ENCODE measurements around the gene IPPK.
A peak's percentile ranks its signal among the peaks of the same experiment; 100 is the strongest.

IPPK gene

DNA sequence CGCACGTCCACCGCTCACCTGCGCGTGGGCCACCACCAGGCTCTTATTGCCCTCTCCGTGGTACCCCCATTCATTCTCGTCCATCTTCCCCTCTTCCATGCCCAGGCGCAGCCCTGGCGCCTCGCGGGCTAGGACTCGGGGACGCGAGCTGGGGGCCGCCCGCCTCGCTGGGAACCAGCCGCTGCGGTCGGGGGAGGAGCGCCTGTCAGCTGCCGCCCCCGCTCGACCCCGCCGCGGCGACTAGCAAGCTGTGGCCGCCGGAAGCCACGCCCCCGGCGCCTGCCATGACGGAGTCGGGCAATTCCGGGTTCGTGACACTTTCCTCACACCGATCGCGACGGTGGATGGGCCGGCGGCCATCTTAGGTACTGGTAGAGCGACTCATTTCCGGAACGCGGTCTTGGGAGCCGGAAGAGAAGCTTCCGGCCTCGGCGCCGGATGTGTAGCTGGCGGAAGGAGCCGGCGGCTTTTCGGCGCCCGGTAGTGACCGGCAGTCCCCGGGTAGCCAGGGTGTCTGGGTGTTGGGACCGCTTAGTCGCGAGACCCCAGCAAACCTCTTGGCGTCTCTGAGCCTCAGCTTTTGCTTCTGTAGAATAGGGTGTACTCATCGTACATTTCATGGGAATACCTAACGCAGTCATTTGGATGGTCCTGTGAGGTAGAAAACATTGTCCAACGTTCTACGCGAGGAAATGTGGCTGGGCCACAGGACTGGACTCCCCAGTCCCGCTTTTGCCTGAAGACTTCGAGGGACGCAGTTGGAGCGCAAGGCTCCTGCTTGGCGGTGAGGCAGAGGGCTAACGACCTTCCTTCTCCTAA, at the start of gene IPPK:
Gene IPPK, minus strand, starts transcription at position 242 of the 819 bp plus-strand sequence. Its CDS starts 143 bp downstream, at position 99.
- peak; percentile 91 to 94 (median 93) for DNase-seq (ENCODE audit: low read depth in 3 of 3, low spot score in 1 of 3)

GRCh38 chr9:92719028-92719647, 49.2 kb upstream of the IPPK start:
- no peak for DNase-seq (ENCODE audit: low read depth in 3 of 3, low spot score in 1 of 3)

- DNase-seq (ENCODE audit: low read depth in 3 of 3, low spot score in 1 of 3) = no peak
Observed at GRCh38 chr9:92718086-92719001, 48.4 kb upstream of the IPPK start.

GRCh38 chr9:92717201-92718085, 47.5 kb upstream of the IPPK start:
- no peak for DNase-seq (ENCODE audit: low read depth in 3 of 3, low spot score in 1 of 3)

- peak; percentile 45 to 87 (median 60) for DNase-seq (ENCODE audit: low read depth in 3 of 3, low spot score in 1 of 3)
Observed at GRCh38 chr9:92716557-92716956, 46.6 kb upstream of the IPPK start.

- no peak for DNase-seq (ENCODE audit: low read depth in 3 of 3, low spot score in 1 of 3)
Observed at GRCh38 chr9:92715488-92716231, 45.7 kb upstream of the IPPK start.

DNA sequence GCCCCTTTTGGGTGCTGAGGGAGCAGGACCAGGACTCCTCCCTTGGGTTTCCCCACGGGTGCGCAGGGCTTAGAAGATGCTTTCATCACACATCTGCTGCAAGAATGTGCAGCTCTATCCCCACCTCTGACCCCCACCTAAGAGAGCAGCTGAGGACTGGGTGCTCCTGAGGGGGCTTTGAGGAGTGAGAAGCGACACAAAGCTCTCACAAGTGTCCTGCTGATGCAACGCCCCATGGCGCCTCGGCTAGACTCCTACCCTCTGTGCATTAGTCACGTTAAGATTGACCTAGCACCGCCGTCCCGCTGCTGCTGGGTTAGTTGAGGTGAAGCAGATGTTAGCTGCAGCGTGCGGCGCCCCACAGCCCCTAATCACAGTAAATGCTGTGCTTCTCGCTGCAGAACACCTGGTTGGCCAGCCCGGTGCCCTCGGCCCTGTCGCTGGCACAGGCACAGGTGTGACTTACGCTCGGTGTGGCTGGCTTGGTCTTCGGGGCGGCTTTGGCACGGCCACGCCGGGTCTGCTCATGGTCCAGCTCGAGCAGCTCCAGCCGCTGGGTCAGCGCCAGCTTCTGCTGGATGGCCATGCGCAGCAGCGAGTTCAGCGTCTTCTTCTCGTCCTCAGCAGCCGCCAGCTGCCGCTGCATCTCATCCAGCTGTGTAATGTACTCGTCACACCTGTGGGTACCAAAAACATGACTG, 45.0 kb upstream of the IPPK start:
- no peak for DNase-seq (ENCODE audit: low read depth in 3 of 3, low spot score in 1 of 3)

GRCh38 chr9:92714016-92714415, 44.1 kb upstream of the IPPK start:
- DNase-seq (ENCODE audit: low read depth in 3 of 3, low spot score in 1 of 3) = no peak

DNA sequence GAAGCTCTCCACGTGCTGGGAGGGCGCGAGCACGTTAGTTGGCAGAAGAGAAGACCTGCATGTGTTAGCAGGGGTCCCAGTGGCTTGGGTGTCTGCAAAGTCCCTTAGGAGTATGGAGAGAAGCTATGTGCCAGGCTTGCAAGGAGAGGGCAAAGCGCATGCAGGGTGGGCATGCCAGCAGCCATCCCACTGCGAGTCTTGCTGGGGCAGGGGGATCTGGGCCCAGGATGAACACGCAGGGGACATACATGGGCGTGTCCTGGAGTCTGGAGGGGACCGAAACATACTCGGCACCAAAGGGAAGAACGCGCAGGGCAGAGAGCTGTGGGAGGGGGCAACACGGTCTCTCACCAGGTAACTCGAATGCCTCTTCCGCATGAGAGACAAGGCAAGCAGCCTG, 43.6 kb upstream of the IPPK start:
- DNase-seq (ENCODE audit: low read depth in 3 of 3, low spot score in 1 of 3) = no peak

DNA sequence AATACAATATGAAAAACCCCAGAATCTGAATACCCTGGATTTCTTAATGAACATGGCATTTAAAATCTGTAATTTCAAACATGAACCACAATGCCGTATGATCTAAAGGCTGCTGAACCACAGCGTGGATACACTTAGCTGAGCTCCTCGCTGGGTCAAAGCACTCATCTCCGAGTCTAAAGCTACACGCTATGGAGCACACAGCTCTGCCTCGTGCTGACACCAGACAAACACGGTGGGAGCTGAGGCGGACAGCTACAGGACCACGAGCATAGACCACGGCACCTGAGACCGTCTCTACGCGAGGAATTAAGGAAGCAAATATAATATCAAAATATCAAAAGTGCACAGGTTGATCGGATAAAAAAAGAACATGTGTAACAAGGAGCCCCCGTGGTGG, 42.8 kb upstream of the IPPK start:
- no peak for DNase-seq (ENCODE audit: low read depth in 3 of 3, low spot score in 1 of 3)

DNA sequence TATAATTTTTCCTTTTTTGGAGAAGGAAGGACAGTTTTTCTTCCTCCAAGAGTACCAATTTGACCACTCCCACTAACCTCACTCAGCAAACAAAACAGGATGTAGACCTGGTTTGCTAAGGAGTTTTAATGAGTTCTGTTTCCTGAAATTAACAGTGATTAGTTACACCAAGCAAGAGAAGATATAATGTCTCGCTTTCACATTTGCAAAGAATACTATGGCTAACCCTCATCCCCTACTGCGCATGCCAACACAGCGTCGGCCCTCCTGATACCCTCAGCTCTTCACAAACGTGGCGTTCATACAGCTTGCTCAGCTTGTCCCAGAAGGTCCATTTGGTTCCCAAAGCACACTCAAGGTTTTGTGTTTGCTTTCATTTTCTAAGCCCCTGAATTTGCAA, 41.9 kb upstream of the IPPK start:
- no peak for DNase-seq (ENCODE audit: low read depth in 3 of 3, low spot score in 1 of 3)

- no peak for DNase-seq (ENCODE audit: low read depth in 3 of 3, low spot score in 1 of 3)
Observed at GRCh38 chr9:92711146-92711545, 41.2 kb upstream of the IPPK start.

GRCh38 chr9:92710368-92710767, 40.4 kb upstream of the IPPK start:
- DNase-seq (ENCODE audit: low read depth in 3 of 3, low spot score in 1 of 3) = no peak

DNA sequence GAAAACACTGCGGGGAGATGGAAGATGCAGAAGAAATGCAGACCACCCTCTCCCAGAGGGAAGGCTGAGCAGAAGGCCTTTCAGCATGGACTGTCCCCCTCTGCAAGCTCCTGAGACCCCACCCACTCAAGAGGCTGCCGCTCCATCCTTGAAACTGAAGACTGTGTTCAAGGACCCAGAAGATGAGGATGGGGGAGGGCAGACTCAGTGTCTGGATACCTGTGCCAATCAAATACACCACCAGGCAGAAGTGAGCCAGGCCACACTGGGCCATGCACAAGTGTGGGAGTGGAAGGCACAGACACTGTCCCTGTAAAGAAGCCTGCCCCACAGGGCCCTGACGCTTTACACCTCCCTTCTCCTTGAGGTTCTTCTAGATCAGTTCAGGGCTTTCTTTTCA, 40.0 kb upstream of the IPPK start:
- DNase-seq (ENCODE audit: low read depth in 3 of 3, low spot score in 1 of 3) = no peak

GRCh38 chr9:92709240-92709639, 39.3 kb upstream of the IPPK start:
- DNase-seq (ENCODE audit: low read depth in 3 of 3, low spot score in 1 of 3) = no peak

DNA sequence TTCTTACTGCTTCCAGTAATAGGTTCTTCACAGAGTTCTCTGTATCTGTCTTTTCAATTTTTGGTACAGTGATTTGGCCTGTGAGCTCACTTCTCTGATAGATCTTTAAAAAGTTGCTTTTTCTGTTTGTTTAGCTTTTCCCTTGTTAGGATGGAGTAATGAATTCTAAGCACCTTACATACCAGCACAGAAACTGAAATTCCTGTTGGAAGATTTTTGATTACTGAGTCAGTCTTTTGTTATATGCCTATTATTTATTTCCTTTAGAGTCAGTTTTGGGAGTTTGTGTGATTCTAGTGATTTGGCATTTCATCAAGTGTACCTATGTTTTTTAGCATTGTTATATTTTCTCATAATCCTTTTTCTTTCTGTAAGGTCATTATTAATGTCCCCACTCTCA, 37.6 kb upstream of the IPPK start:
- DNase-seq (ENCODE audit: low read depth in 3 of 3, low spot score in 1 of 3) = no peak

- DNase-seq (ENCODE audit: low read depth in 3 of 3, low spot score in 1 of 3) = no peak
Observed at GRCh38 chr9:92706218-92706940, 36.4 kb upstream of the IPPK start.

GRCh38 chr9:92704528-92704927, 34.6 kb upstream of the IPPK start:
- DNase-seq (ENCODE audit: low read depth in 3 of 3, low spot score in 1 of 3) = no peak

DNA sequence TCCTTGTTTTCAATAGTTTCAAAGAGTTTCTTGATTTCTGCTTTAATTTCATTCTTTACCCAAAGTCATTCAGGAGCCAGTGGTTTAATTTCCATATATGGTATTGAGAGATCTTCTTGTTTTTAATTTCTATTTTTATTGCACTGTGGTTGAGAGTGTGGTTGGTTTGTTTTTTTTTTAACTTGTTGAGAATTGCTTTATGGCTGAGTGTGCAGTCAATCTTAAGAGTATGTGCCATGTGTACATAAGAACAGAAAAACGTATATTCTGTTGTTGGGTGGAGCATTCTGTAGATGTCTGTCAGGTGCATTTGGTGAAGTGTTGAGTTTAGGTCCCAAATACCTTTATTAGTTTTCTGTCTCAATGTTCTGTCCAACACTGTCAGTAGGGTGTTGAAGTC, 26.7 kb upstream of the IPPK start:
- no peak for DNase-seq (ENCODE audit: low read depth in 3 of 3, low spot score in 1 of 3)

Measured in stimulated activated CD4-positive, alpha-beta T cell treated with anti-CD3 and anti-CD28 coated beads, TNF-alpha, amount 100 ng/mL, for 1 hour (primary cell).